HG03342 (cell line): ENCODE data around the gene CHD5.
"Not testable (repeated sequence)": the region's sequence is repeated elsewhere in the genome, so short reads cannot be mapped to it uniquely, and the experiment has no call there.

Experiments
- ATAC-seq: cut with Tn5 transposase; IDR thresholded peaks from one replicate; pipeline ENCODE4 v1.9.1; 2021; ENCODE audit warnings: mild to moderate bottlenecking, moderate library complexity; ENCODE audit not compliant: unreplicated experiment

The CHD5 gene

GRCh38 chr1:6180268-6180706 is at the start of gene CHD5:
Gene CHD5 (minus strand): TSS chr1:6180321. CDS start chr1:6180023, 298 bp downstream.
- no peak for ATAC-seq

DNA sequence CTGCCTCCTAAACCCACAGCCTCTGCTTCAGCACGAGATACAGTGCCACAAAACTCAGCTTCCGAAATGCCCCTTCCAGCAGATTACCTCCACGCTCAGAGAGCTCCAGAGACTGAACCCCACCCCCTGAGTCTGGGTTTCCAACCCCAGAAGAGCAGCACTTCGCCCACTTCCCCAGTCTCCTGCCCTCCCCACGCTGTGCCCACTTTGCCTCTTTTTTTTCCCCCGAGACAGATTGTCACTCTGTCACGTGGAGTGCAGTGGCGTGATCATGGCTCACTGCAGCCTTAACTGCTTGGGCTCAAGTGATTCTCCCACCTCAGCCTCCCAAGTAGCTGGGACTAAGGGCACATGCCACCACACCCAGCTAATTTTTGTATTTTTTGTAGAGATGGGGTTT is 45.5 kb upstream of the CHD5 start:
- no peak for ATAC-seq

- ATAC-seq = no peak
Measured at GRCh38 chr1:6224718-6225117, 44.6 kb upstream of the CHD5 start.

GRCh38 chr1:6223617-6224016 is 43.5 kb upstream of the CHD5 start:
- no peak for ATAC-seq

GRCh38 chr1:6222636-6223035 is 42.5 kb upstream of the CHD5 start:
- ATAC-seq = no peak

DNA sequence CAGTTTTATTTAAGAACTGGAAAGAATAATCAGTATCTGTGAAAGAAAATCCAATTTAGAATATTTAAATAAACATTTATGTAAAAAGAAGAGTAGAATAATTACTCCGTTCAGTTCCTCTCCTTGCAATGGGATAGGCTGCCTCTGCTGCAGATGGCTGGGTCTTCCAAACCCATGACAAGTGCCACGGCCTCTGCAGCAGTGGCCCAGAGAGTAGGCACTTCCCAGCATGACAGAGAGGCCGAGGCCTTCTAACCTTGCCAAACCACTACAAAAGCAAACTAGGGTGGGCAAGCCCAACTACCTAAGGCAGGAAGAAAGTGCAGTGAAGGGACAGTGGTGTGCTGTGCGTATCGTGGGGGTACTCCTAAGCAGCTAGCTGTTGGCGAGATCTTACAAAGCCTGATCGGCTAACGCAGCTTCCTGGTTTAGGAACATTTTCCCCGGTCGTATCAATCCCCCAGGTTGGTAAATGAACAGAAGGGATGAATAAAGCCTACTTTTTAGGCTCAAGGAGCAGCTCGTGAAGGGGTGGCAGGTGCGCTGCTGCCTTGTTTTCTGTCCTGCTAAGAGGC is 41.2 kb upstream of the CHD5 start:
- no peak for ATAC-seq

GRCh38 chr1:6220236-6220635 is 40.1 kb upstream of the CHD5 start:
- ATAC-seq = no peak

GRCh38 chr1:6219641-6220040 is 39.5 kb upstream of the CHD5 start:
- not testable (repeated sequence) for ATAC-seq

DNA sequence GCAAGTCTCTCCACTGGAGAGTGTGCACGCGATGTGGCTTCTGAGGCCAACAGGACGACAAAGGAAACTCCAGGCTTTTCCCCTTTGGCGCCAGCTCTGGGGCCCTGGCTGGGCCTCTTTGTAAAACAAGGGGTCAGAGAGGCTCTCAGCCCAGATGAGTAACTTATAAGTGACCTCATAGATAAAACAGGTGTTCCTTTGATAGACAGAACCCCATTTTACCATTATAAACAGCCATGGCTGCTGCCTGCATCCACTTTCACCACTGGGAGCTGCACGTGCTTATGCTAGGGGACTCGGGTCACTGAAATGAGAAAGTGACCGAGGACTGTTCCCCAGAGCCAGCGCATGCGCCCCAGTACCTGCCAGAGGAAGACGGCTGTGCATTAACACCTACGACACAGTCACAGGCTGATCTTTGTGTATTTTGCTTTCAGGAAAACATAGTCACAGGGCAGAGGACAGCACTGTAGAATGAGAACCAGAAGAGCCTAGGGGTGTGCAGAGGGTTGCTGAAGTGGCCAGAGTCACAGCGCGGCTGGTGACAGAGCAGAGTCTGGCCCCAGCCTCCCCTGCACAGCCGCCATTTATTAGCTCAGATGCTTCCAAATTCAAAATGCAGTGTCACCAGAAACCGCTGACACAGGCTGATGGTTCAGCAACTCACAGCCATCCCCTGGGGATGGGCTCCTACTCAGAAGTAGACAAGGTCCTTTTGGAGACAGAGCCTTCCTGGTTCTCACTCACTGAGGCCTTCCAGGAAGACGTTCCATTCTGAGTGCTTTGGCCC is 38.4 kb upstream of the CHD5 start:
- ATAC-seq = no peak

DNA sequence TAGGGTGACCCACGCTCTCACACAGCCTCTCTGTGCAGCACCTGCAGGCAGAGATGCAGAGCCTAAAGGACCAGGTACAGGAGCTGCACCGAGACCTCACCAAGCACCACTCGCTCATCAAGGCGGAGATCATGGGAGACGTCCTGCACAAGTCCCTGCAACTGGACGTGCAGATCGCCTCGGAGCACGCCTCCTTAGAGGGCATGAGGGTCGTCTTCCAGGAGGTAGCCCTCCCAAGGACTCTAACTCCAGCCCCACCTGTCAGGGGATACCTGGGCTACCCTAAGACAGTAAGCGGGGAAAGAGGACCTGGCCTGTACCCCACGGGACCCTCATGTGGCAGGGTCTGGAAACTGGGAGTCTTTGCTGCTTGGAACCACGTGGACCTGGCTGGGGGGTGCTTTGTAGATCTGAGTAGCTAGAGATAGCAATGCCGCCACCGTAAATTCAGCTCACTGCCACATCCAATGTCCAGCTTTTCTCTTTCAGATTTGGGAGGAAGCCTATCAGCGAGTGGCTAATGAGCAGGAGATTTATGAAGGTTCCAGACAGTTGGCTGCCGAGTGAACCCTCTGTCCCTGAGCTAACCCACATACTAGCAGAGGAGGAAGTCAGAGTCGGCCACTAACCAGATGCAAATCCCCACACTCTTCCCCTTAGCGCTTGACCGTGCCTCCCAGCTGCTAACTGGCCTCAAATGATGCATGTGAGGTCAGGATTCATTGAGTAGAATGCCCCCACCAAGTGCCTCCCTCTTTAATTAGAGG is 32.3 kb upstream of the CHD5 start:
- no peak for ATAC-seq

GRCh38 chr1:6211731-6212130 is 31.6 kb upstream of the CHD5 start:
- ATAC-seq = no peak

DNA sequence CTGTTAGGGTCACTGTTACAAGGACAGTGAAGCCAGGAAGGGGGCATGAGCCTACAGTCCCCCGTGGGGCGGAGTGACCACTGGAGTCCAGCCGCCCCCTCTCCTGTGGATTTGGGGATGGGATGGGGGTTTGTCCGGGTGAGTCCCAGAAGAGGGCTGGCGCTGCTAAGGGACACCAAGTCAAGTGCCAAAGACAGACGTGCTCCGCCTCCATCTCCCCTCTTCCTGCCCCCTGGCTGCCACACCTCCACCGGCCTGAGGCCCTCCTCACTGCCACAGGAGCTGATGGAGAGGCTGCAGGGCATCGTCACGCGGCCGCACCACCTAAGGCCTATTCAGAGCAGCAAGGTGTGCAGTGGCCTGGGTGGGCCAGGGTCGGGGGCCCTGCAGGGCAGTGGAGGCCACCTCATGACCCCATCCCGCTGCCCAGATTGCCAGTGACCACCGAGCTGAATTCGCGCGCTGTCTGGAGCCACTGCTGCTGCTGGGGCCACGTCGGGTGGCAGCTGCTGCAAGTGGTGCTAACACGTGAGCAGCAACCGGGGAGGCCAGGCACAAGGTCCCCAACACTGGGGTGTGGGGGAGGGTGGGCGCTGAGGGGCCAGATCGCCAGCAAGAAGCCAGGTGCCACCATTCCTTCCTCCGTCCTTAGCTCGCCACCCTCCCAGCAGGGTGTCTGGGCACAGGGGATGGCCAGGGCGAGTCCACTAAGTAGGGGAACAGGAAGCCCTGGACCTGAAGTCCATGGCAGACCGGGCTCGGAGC is 30.7 kb upstream of the CHD5 start:
- ATAC-seq = no peak

DNA sequence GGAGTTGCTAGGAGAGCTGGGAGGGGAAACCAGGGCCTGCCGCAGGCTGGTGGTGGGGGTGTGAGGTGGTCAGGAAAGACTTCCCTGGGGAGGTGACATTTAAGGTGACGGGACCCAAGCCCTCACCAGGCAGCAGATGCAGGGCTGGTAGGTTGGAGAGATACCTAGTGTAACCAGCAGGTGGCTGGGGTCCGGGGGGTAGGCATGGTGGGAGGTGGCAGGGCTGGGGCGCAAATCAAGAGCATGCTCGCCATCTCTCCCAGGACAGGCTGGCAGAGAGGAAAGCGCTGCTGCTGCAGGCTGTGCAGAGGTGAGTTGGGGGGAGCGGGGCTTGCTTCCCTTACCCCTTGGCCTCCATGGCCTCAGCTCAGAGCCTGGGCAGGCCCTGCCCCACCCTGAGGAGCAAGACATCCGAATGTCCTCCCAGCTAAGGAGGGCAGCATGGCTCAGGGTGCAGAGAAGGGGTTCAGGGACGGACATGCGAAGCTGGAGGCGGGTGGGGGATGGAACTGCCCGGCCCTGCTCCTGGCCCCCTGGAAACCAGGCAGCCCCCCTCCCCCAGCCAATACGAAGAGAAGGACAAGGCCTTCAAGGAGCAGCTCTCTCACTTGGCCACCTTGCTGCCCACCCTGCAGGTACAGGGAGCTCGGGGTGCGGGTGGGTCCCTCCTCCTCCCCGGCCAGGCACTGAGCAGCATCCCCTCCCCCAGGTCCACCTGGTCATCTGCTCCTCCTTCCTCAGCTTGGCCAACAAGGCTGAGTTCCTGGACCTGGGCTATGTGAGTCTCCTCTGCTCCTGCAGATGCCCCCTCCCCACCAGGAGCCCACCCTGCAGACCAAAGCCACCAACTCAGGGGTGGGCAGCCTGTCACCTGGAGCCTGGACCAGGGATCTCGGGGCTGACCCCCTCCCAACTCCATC is 29.8 kb upstream of the CHD5 start:
- no peak for ATAC-seq

DNA sequence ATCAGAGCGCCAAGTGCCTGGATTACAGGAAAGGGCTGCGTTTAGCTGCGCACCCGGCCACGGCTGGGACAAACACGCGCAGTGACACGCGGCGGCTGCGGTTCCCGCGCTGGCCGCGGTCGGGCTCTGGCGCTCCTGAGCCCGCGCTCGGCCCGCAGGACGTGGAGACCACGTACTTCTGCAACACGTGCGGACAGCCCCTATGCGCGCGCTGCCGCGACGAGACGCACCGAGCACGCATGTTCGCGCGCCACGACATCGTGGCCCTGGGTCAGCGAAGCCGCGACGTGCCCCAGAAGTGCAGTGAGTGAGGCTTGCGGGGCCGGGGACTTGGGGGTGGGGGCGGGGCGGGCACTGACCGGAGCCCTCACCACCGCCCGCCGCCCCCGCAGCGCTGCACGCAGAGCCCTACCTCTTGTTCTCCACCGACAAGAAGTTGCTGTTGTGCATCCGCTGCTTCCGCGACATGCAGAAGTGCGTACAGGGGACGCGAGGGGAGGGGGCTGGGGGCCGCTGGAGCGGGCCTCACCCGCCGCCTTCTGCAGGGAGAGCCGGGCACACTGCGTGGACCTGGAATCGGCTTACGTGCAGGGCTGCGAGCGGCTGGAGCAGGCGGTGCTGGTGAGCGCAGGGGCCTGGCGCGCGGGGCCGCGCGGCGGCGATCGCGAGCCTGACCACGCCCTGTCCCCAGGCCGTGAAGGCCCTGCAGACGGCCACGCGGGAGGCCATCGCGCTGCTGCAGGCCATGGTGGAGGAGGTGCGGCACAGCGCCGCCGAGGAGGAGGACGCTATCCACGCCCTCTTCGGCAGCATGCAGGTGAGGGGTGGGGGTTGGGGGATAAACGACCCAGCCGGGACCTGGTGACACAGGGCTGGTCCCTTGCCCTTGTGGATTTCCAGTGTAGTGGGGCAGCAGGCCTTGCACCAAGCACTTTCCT is 28.9 kb upstream of the CHD5 start:
- no peak for ATAC-seq

DNA sequence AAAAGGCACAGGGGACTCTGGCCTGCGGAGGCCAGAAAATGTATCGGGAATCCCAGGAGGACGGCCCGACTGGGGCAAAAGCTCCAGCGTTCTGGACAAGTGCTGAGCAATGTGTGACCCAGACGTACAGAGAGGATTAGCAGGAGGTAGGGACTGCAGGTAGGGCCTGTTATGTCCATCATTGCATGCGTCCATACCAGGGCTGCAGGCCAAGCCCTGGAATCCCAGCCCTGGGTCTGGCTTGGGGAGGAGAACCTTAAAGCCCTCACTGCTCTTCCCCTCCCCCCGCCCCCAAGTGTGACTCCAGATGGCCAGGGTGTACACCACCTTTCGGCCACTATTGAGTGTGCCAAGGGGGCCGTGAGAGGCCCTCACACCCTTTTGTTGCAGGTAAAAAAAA is 27.8 kb upstream of the CHD5 start:
- no peak for ATAC-seq

GRCh38 chr1:6207075-6207885 is 27.2 kb upstream of the CHD5 start:
- no peak for ATAC-seq

- no peak for ATAC-seq
Measured at GRCh38 chr1:6206520-6206855, 26.4 kb upstream of the CHD5 start.

- peak; percentile 57 for ATAC-seq
Measured at GRCh38 chr1:6205849-6206519, 25.9 kb upstream of the CHD5 start, which contains the start of gene RNF207. Gene RNF207 (plus strand): TSS chr1:6206119. CDS start chr1:6206536, 417 bp downstream.
